Esophagus mucosa (tissue), 1 donor: ENCODE measurements around the gene CFAP410. TPM values are rescaled to one million over a fixed set of nuclear protein-coding genes. Genes with fewer than 3 reads are reported as not detected.

Experiments used
- ATAC-seq: fragments of 200-7000 bp; cut with Tn5 transposase; one replicate; pipeline ENCODE4 v1.9.1; 2020
- total RNA-seq: library from RNA; stranded (reverse); gene quantifications from one replicate; pipeline ENCODE4 v1.2.4, GENCODE V29; 2023
- donor health status: DM: yes; HTN: yes; CAD: no.

Gene CFAP410
- total RNA-seq, 1 donor from 2014 or later = 7.1 TPM

DNA sequence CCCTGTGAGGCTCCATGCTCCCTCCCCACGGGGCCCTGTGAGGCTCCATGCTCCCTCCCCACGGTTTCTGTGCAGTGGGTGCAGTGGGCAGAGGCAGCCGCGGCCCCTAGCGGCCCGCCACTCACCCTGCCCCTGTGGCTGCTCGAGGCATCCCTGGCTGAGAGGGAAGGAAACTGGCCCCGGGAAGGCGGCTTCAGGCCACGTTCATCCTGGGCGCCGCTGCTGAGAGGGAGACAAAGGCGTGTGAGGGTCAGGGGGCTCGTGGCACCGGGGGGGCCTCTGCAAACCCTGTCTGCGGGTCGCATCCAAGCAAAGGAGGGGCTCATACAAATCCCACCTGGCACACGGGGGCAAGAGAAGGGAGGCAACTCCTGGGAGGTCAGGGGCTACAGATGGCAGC, 8.5 kb downstream of the CFAP410 start:
- ATAC-seq = no peak

DNA sequence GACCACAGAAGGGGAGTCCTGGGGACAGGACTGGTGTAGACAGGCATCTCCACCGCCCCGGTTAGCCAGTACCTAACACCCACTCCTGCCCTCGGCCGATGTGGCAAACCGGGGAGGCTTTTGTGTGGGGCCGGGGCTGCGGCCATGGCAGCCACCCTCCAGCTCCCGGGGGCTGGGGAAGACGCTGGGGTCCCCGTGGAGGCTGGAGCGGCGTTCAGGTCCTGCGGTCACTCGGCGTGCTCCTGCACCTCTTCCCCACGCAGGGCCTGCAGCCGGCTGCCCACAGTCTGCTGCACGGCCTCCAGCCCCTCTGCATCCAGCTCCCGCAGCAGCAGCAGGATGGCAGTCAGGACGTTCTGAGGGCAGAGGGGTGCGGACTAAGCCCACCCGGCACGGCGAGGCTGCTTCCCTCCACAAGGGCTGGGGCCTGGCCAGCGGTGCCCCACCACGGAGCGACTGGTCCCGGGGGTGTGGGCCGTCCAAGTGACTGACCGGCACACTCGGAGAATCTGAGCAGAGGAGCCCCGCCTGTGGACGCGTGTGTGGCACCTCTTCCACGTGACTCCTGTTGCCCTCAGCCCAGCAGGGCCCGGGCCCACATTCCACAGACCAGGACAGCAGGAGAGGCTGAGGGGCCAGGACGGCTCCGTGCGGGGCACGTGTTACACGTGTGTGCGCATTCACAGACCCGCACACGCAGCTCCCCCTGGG, 9.1 kb downstream of the CFAP410 start:
- ATAC-seq = no peak

DNA sequence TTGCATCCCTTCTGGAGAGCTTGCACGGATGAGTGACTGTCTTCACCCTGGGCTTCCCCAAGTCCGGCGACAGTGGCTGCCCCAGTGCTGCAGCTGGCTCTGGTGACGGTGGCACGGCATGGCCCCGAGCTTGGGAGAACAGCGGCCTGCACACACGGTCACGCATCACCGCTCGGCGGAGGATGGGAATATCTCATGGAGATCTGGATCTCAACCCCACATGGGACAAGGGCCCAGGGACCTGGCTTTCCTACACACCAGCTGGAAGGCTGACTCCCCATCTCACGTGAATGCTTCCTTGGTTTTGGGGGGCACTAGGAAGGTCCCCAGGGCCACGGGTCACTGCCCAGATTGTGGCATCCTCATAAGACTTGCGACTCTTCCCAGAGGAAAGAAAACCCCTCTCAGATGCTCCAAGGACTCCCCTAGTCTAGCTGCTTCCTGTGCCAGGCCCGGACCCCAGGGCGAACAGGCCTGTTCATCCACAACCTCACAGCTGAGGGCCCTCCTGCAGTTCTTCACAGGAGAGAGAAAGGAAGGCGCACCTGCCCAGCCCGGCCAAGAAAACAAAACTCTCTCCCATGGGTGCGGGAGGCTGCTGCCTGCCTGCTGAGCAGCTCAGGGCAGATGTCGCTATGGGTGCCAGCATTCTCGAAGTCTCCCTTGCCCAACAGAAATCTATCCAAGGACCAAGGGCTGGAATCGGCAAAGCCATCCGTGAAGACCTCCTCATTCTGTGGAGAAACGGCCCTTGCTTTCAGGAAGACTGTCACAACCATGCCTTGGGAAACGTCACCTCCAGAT, 9.9 kb downstream of the CFAP410 start:
- ATAC-seq = no peak

DNA sequence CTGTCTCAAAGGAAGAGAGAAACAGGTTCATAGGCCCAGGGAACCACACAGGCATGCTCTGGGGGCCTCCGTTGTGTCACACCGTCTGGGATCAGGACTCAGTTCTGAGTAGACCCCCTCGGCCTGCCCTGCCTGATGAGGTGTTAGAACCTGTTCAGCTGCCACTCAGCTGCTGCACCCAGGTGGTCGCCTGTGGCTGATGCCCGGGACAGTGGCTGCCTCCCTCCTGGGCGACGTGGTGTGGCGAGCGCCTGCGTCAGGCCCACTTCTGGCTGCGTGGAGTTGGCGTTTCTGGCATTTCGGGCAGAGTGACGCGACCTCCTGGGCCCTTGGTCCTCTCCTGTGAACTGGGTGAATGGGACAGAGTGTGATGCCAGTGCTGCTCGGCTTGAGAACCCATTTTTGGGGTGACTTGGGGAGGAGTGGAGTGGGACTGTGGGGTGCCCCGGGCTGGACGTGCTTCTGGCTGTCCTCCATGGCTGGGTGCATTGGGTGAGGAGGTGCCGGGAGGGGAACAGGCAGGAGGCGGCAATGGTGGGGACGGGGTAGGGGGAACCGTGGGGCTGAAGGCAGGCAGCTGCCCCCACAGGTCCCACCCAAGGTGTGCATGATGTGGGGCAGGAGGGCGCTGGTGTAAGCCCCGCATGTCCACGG, 10.8 kb downstream of the CFAP410 start:
- ATAC-seq = no peak

DNA sequence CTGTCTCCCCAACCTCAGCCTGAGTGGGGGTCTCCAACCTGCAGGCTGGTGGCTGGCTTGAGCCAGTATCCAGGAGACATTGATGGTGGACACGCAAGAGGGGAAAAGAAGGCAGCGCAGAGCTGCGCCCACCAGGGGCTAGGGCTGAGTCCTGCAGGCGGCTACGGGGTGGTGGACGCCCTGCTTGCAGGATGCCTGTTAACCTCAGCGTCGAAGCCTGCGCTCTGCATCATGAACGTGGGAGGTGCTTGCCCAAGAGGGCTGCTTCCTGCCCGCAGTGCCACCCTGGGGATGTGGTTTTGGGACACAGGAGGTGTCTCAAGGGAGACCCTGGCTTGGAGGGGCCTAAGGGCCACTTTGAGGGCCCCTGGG, 11.6 kb downstream of the CFAP410 start:
- ATAC-seq = no peak

DNA sequence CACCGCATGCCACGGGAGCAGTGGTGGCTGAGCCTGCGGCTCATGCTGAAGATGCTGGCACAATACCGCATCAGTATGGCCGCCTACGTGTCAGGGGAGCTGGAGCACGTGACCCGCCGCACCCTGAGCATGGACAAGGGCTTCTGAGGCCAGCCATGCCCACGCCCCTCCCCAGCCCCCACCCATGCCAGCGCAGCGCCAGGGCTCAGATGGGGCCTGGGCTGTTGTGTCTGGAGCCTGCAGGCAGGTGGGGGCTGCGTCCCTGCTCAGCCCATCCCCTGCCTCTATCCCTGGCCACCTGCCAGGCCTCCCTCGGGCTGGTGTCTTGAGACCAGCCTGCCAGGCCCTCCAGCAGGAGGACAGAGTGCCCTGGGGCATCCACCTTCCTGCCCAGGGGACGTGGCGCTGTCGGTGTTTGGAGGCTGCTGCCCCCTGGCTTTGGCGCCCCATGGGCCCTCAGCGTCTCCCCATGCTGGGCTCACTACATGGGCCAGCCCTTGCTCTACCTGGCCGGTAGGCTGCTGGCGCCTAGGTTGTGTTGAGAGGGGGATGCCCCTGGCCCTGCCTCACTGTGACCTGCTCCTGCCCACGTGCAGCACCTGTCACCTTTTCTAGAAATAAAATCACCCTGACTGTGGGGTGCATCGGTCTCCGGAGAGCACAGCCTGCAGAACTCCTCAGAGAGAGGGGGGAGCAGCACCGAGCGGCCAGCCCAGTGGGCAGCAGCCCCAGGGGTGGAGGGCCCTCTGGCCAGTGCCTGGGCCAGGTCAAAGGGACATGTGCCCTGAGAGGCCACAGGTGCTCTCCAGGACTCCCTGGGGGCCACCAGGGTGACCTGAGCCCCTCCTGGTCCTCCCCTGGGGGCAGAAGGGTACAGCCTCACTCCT, 12.2 kb downstream of the CFAP410 start:
- no peak for ATAC-seq

DNA sequence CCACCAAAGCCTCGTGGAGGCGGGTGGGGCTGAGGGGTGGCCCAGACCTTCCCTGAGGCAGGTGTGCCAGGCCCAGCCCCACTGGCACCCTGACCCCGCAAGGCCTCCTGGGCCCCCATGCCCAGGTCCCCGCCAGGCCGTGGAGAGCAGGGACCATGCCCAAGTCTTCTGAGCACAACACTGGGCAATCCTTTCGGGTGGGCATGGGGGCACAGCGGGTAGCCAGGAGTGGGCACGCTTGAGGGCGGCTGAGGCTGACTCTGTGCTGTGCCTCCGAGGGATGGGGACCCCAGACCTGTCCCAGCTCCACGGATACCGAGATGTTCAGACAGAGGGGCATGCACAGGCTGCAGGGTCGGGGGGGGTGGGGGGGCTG, 12.9 kb downstream of the CFAP410 start:
- no peak for ATAC-seq

DNA sequence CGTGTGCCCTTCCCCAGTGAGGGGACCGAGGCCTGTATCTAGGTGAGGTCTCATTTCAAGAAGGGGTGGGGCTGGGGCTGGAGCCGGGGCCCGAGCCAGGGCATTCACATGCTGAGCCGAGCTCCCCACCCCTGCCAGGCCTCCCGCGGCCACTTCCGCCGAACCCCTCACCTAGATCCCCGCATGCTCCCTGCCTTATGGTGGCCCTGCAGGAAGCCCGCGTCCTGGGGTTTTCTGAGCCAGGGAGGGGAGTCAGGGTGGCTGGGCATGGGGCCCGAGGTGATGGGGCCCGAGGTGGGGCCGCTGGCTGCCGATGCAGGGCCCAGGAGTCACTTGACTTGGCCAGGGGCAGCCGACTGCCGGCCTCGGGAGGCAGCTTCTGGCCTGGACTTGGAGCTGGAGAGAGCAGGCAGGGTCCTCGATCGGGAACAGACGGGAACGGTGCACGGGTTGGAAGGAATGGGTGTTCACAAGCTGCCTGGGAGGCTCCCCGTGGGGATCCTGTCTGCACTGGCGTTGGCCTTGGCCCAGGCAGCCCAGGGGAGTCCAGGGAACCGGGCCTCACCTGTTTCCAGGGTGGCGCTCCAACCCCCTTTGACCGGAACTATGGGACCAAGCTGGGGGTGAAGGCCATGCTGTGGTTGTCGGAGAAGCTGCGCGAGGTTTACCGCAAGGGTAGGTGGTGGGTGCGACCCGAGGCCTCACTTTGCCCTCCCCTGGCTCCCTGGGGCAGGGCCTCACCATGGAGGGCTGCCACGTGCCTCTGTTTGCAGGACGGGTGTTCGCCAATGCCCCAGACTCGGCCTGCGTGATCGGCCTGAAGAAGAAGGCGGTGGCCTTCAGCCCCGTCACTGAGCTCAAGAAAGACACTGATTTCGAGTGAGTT, 13.6 kb downstream of the CFAP410 start:
- ATAC-seq = no peak

DNA sequence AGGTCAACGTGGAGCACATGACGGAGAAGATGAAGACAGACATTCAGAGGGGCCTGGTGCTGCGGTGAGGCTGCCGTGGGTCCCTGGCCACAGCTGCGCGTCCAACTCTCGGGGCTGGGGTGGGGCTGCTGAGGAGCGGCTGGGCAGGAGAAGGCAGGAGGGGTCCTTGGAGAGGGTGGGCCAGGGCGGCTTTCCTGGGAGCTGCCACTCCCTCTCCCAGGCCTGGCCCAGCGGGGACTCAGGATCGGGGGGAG, 14.4 kb downstream of the CFAP410 start:
- ATAC-seq = no peak

DNA sequence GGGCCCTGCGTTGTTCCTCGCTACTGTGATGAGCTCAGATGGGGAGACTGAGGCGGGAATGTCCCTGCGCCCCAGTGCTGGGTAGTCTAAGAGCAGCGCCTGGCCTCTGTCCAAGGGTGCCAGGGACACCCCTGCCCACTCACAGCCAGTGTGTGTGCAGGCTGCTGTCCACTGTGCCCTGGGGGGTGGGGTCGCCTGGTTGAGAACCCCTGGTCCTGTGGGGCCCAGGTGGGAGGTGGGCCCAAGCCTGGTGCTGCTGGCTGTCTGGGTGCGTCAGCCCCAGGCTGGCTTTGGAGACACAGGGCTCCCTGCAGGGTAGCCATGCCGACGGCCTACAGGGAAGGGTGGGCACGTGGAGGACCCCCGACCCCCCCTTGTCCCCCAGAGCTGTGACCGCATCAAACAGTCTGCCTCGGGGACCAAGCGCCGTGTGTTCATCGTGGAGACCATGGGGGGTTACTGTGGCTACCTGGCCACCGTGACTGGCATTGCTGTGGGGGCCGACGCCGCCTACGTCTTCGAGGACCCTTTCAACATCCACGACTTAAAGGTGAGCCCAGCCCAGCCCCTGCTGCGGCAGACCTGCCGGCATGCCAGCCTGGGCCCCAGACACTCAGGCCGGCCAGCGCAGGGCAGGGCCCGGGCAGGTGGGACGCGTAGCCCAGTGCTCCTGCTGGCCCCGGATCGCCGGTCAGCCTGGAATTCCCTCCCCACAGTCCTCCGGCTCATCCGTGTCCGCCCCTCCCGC, 14.9 kb downstream of the CFAP410 start:
- no peak for ATAC-seq

DNA sequence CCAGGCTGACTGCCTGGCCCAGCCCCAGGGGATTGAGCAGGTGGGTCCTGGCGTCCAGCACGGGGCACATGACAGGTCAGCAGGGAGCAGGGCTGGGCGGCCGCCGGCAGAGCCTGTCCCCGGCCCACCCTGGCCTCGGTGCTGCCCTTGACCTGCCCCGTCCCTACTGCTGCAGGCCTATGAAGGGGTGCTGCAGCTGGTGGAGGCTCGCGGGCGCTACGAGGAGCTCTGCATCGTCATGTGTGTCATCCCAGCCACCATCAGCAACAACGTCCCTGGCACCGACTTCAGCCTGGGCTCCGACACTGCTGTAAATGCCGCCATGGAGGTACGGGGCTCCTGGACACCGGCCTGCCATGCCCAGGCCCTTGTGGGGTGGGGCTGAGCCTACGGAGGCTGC, 15.6 kb downstream of the CFAP410 start:
- no peak for ATAC-seq

DNA sequence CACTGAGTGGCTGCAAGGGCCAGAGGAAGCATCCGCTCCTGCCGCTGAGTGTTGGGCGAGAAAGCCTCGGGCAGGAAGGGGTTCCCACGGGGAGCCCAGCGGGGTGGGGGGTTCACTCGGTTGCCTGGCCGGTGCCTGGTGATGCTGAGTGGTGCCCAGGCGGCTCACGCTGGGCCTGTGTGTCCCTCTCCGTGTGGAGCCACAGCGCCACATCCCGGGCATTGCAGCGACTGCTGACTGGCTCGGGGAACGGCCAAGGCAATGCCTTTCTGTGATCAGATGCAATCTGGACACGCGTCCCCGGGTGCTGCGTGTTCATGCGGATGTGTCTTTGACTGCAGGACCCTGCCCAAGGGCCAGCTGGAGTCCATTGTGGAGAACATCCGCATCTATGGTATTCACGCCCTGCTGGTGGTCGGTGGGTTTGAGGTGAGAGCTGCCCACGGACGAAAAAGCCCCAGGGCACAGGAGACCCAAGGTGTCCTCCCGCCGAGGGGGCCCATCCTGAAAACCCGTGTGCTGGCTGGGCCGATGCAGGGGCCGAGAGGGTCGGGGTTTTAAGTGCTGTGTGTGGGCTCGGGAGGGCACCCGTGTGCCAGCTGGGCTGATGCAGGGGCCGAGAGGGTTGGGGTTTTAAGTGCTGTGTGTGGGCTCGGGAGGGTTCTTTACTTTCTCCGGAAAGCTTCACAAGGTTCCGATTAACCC, 16.4 kb downstream of the CFAP410 start:
- no peak for ATAC-seq

DNA sequence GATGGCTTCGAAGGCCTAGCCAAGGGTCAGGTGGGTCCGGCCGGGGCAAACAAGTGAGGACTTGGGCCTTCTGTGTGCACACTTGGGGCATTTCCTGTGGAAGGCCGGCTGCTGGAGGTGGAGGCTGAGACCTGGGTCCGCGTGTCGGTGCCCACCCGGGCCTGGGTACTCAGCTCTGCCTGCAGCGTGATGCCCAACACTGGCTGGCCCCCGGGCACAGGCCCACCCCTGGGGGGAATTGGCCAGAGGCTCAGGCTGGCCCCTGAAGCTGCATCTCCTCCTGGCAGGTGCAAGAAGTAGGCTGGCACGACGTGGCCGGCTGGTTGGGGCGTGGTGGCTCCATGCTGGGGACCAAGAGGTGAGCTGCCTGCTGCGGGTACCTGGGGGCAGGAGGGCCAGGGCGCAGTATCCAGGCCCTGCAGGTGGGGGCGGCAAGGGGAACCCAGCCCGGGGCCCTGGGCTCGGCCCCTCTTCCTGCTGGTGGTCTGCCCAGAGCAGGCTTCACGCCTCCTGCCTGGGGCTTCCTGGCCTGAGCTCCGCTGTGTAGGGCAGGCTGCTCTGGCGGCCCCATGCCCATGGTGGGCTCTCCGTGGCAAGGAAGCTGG, 17.2 kb downstream of the CFAP410 start:
- ATAC-seq = no peak

DNA sequence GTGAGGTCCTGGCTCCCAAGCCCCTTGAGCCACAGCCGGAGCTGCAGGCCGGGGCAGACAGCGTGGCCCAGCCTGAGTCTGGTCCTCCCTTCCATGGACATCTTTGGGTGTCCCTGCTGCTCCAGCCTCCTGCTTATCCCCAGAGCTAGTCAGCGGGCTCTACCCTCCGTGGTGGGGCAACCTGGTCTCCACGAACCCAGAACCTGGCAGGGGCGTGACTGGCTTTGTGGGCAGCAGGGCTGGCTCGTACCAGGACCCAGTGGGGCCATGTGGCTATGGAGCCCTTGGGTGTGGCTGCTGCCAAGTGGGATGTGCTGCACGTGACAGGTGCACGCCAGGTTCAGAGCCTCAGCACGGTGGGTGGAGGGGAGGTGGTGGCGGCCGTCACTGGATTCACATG, 18.3 kb downstream of the CFAP410 start:
- no peak for ATAC-seq

DNA sequence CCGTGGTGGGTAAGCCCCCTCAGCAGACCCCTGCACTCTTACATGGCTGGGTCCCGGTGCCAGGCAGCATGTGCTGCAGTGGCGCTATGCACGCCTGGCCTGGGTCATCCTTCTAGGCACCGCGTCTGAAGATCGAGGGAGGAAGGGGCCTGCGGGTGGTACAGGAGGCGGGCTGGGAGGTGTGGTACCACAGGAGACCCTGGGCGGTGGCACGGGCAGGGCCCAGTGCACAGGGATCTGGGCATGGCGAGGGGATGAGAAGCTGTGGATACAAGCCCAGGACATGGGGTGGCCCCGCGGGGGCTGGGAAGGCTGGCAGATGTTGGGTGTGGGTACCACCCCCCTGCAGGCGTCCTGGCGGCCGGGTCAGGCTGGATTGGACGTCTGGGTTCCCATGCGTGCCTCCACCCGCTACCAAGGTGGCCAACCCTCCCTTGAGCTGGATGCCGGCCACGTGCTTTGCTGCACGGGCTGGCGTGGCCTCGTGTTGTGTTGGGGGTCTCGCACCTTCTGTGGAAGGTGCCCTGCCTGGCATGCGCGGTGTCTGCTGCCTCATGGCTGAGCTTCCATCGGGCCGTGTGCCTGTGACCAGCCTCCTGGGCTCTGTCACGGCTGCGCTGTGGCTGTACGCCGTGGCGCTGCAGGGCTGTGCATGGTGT, 19.7 kb downstream of the CFAP410 start:
- ATAC-seq = no peak

DNA sequence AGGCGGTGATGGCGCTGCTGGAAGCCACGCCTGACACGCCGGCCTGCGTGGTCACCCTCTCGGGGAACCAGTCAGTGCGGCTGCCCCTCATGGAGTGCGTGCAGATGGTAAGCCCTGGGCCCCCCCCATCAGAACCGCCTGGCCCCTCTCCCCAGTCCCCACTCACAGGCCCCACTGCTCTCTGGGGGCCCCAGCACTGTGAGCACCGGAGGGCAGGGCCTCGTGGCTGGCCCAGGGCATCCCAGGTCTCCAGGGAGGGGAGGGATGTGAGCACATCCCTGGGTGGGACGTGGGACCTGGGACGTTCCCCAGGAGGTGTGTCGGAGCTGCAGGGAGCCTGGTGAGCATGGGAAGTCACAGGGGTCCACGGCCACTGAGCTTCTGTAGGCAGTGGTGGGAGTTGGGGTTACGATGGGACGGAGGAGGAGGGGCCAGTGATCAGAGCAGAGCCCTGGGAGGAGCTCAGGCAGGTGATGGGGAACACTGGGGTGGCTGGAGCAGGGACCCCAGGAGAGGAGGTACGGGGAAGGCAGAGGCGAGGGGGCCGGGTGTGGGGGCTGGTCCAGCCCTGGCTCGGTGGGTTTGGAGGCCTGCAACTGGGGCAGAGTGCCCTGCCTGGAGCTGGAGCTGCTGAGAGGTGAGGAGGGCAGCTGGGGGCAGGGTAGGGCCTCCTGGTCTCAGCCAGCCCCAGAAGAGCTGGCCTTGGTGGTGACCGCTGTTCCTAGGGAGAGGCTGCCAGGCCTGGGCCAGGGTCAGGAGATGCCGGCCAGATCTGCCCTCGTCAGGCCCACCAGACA, 20.5 kb downstream of the CFAP410 start:
- ATAC-seq = no peak

DNA sequence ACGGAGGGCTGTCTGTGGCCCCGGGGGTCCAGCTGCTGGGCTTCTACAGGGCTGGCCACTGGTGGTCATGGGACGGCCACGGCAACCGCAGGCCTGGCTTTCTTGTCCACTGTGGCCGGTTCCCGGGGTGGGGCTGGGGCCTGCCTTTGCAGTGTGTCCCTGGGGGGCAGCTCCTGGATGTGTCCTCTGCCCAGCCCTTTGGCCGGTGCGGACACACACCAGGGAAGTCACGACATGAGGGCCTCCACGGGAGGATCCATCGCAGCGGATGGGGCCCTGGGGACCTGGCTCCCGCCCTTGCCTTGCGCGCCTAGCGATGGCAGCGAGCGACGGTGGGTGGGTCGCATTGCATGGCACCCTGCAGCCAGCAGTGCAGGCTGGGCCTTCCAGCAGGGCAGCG, 21.3 kb downstream of the CFAP410 start:
- no peak for ATAC-seq

DNA sequence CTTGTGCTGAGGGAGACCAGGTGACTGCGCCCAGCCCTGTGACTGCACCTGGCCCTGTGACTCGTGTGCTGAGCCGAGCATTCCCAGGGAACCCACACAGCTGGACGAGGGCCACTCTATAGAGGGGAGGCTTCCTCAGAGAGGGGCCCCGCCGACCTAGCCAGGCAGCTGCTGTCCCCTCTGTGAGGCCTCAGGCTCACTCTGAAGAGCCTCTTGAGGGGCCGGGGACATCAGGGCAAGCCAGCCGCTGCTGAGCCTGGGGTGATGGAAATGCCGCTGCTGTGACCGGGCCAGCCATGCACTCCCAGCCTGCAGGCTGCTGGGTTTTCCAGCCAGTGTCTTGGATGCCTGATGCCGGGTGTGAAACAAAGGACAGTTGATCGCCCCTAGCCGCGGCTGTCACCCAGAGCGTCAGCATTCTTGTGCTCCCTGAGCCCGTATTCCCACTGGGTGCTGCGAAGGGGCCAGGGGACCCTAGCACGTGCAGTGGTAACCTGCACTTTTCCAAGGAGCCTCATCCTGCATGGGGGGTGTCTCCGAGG, 21.9 kb downstream of the CFAP410 start:
- ATAC-seq = no peak
